HG02943 (cell line): ENCODE results near the gene THSD4.

Source experiments
- ATAC-seq: cut with Tn5 transposase; IDR thresholded peaks from one replicate; pipeline ENCODE4 v1.9.1; 2021; ENCODE audit warnings: mild to moderate bottlenecking, low read depth, moderate library complexity; ENCODE audit not compliant: unreplicated experiment

The THSD4 gene

GRCh38 chr15:71821547-71822129 is 706.4 kb downstream of the THSD4 start:
- ATAC-seq, result no peak

GRCh38 chr15:71822890-71823630 is 707.8 kb downstream of the THSD4 start:
- ATAC-seq, result no peak

GRCh38 chr15:71823801-71824200 is 708.5 kb downstream of the THSD4 start:
- no peak for ATAC-seq

GRCh38 chr15:71825021-71825730 is 709.9 kb downstream of the THSD4 start:
- ATAC-seq, result no peak

GRCh38 chr15:71826196-71826595 is 710.9 kb downstream of the THSD4 start:
- ATAC-seq, result no peak

GRCh38 chr15:71830981-71831380 is 715.7 kb downstream of the THSD4 start:
- no peak for ATAC-seq
